GM21723 (cell line): Measurements from ENCODE around the gene KRTAP9-1.
"Not testable (repeated sequence)": the region's sequence is repeated elsewhere in the genome, so short reads cannot be mapped to it uniquely, and the experiment has no call there.

Experiments
- ATAC-seq: cut with Tn5 transposase; IDR thresholded peaks from one replicate; pipeline ENCODE4 v1.9.1; 2021; ENCODE audit warnings: mild to moderate bottlenecking, moderate library complexity; ENCODE audit not compliant: unreplicated experiment

KRTAP9-1 gene

GRCh38 chr17:41178843-41179616 lies 10.7 kb upstream of the KRTAP9-1 start:
- no peak for ATAC-seq

DNA sequence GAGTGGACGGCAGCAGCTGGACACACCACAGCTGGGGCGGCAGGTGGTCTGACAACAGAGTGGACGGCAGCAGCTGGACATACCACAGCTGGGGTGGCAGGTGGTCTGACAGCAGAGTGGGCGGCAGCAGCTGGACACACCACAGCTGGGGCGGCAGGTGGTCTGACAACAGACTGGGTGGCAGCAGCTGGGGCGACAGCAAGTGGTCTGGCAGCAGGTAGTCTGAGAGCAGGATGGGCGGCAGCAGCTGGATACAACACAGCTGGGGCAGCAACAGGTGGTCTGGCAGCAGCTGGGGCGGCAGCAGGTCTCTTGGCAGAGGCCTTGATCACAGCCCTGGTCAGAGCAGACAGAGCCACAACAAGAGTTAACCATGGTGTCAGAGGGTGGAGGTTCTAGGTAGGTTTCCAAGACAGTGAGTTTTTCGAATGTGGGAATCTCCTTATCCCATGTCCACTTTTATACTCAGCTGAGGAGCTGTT lies 5.2 kb upstream of the KRTAP9-1 start, which contains the start of gene KRTAP4-1:
Gene KRTAP4-1, minus strand, starts transcription at position 432 of the 482 bp plus-strand sequence. Its CDS starts 57 bp downstream, at position 375.
- ATAC-seq = no peak

DNA sequence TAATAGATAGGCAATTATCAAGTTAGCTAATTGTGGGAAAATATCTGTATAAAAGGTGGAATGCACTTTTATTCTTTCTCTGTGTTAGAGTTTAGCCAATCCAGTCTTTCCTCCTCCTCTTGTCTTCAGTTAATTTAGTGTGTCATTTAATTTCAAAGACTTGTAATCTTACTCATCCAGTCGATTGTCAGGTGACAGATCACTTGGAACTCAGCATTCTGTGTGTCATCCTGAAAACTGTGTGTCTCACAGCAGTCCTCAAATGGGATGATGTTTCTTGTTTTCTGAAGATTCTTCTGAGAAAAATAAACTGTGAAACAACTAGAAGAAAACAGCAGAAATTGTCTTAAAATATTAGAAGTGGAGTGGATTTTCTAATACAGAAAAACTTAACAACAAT lies 4.7 kb upstream of the KRTAP9-1 start:
- ATAC-seq = no peak

DNA sequence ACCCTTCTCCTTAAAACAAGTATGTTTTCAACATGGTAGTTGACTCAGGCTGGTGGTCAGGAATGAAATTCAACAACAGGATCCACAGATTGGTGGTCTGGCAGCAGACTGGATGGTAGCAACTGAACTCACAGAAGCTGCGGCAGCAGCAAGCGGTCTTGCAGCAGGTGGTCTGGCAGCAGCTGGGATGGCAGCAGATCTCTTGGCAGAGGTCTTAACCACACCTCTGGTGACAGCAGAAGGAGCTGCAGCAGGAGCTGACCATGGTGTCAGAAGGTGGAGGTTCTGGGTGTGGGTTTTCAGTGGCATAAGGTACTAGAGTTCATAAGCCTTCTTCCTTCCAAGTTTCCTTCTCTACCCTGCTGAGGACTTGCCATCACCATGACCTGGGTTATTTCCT lies 2.8 kb upstream of the KRTAP9-1 start:
- ATAC-seq = no peak

GRCh38 chr17:41190328-41190727 lies 641 bp downstream of the KRTAP9-1 start:
- ATAC-seq = no peak

DNA sequence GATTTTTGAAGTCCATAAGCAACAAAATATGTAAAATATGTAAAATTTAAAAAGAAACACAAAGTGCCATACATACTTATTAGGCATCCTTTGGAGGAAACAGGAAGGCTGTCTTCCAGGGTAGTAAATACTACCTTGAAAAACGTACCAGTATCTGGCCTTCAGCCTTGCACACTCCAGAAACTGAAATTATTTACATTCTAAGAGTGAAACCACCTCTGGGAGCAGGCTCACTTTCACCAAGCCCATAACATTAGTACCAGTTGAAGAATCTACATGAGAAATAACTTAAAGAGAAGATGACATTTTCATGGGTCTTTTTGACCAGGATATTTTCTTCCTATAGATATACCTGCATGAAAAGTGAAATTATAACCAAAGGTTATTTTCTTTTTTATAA lies 6.4 kb downstream of the KRTAP9-1 start:
- ATAC-seq = no peak

DNA sequence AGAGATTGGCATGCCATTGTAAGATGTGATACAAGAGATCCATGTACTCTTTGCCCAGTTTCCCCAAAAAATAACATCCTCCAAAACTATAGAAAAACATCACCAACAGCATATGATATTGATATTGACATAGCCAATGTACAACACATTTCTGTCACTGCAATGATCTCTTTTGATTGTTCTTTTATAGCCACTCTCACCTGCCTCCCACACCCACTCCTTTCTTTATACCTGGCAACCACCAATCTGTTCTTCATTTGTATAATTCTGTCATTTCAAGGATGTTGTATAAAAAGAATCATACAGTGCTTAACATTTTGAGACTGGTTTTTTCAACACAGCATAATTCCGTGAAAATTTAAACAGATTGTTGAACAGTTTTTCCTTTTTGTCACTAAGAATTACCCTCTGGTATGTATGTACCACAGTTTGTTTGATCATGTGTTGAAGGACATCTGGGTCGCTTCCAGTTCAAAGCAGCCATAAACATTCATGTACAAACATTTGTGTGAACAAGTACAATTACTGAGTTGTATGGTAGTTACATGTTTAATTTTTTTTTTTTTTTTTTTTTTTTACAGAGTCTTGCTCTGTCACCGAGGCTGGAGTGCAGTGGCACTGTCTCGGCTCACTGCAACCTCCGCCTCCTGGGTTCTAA lies 9.9 kb downstream of the KRTAP9-1 start:
- no peak for ATAC-seq

DNA sequence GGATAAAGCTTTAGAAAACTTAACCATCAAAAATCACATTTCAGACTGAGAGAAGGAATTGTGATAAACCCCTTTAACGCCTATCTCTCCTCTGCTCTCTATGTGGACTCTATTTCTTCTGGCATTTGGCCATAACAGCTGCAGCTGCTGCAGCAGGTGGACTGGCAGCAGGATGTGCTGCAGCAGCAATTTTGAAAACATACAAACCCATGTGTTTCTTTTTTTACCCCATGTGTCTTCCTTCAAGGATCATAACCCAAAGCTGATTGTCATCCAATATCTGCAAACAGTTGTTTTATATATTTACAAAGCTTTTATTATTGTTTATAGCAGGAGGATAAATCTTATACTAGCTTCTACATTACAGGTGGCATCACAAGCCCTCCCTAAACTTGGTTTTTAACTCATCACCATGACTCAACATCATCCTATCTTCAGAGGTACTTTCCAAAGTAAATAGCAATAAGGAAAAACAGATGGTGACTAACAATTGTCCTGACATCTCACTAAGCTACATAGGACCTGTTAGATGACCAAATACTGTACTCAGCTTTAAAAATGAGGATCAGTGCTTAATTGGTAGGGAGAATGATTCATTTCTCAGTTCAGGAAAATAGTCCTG lies 22.3 kb downstream of the KRTAP9-1 start:
- no peak for ATAC-seq

- no peak for ATAC-seq
Measured at GRCh38 chr17:41212524-41213169, 23.0 kb downstream of the KRTAP9-1 start.

DNA sequence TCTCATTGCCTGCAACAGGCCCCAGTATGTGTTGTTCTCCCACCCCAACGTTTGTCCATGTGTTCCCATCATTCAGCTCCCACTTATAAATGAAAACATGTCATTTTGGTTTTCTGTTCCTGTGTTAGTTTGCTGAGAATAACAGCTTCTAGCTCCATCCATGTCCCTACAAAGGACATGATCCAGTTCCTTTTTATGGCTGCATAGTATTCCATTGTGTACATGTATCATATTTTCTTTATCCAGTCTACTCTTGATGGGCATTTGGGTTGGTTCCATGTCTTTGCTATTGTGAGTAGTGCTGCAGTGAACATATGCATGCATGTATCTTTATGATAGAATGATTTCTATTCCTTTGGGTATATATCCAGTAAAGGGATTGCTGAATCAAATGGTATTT lies 26.0 kb downstream of the KRTAP9-1 start:
- ATAC-seq = no peak

GRCh38 chr17:41223821-41224220 lies 34.1 kb downstream of the KRTAP9-1 start:
- no peak for ATAC-seq

- no peak for ATAC-seq
Measured at GRCh38 chr17:41226051-41226450, 36.4 kb downstream of the KRTAP9-1 start.

GRCh38 chr17:41226598-41227095 lies 37.0 kb downstream of the KRTAP9-1 start, which contains the start of gene KRTAP9-2:
KRTAP9-2 (plus strand) TSS chr17:41226648; CDS start chr17:41226655, 7 bp downstream.
- ATAC-seq = not testable (repeated sequence)

- no peak for ATAC-seq
Measured at GRCh38 chr17:41230094-41230493, 40.4 kb downstream of the KRTAP9-1 start.

GRCh38 chr17:41231731-41232130 lies 42.0 kb downstream of the KRTAP9-1 start:
- ATAC-seq = no peak

- ATAC-seq = not testable (repeated sequence)
Measured at GRCh38 chr17:41232399-41233105, 42.9 kb downstream of the KRTAP9-1 start, which contains the start of gene KRTAP9-3. KRTAP9-3 (plus strand) TSS chr17:41232449; CDS start chr17:41232502, 53 bp downstream.

GRCh38 chr17:41237116-41237515 lies 47.4 kb downstream of the KRTAP9-1 start:
- not testable (repeated sequence) for ATAC-seq

GRCh38 chr17:41237949-41238437 lies 48.3 kb downstream of the KRTAP9-1 start, which contains the start of gene KRTAP9-8:
KRTAP9-8 (plus strand) TSS chr17:41237999; CDS start chr17:41238052, 53 bp downstream.
- not testable (repeated sequence) for ATAC-seq
